ENCODE measurements around the gene NUDT1.

NUDT1 gene

GRCh38 chr7:2225336-2225735 is 16.7 kb upstream of the NUDT1 start:
- no peak for DNase-seq

- no peak for DNase-seq
Observed at GRCh38 chr7:2225830-2226229, 16.2 kb upstream of the NUDT1 start.

- no peak for DNase-seq
Observed at GRCh38 chr7:2227699-2228098, 14.3 kb upstream of the NUDT1 start.

GRCh38 chr7:2228921-2229320 is 13.1 kb upstream of the NUDT1 start:
- DNase-seq, result no peak

- no peak for DNase-seq
Observed at GRCh38 chr7:2229467-2229866, 12.6 kb upstream of the NUDT1 start.

GRCh38 chr7:2230226-2230625 is 11.8 kb upstream of the NUDT1 start:
- DNase-seq, result no peak

- DNase-seq, result no peak
Observed at GRCh38 chr7:2230882-2231281, 11.1 kb upstream of the NUDT1 start.

GRCh38 chr7:2231992-2232765 is 9.8 kb upstream of the NUDT1 start:
- no peak for DNase-seq

- DNase-seq, result peak; percentile 88
Observed at GRCh38 chr7:2232766-2233520, 9.1 kb upstream of the NUDT1 start, which contains the start of gene MAD1L1. MAD1L1 (minus strand) TSS chr7:2232945; CDS start chr7:2230133, 2,812 bp downstream.

GRCh38 chr7:2233926-2234325 is 8.1 kb upstream of the NUDT1 start:
- no peak for DNase-seq

- DNase-seq, result peak; percentile 80
Observed at GRCh38 chr7:2237109-2237602, 4.9 kb upstream of the NUDT1 start.

GRCh38 chr7:2239242-2239641 is 2.8 kb upstream of the NUDT1 start:
- DNase-seq, result no peak

- DNase-seq, result peak; percentile 65
Observed at GRCh38 chr7:2242541-2243429, 759 bp downstream of the NUDT1 start.

GRCh38 chr7:2243458-2243857 is 1.4 kb downstream of the NUDT1 start:
- DNase-seq, result no peak

GRCh38 chr7:2244404-2244995 is 2.5 kb downstream of the NUDT1 start:
- no peak for DNase-seq

- no peak for DNase-seq
Observed at GRCh38 chr7:2245883-2246675, 4.1 kb downstream of the NUDT1 start.

- DNase-seq, result peak; percentile 15
Observed at GRCh38 chr7:2247141-2247995, 5.3 kb downstream of the NUDT1 start.

- no peak for DNase-seq
Observed at GRCh38 chr7:2248984-2249694, 7.1 kb downstream of the NUDT1 start.

GRCh38 chr7:2249744-2250323 is 7.8 kb downstream of the NUDT1 start:
- DNase-seq, result no peak

GRCh38 chr7:2251381-2251780 is 9.4 kb downstream of the NUDT1 start:
- no peak for DNase-seq
